Stimulated activated CD4-positive, alpha-beta T cell treated with anti-CD3 and anti-CD28 coated beads, Interleukin-12 subunit alpha, Interleukin-12 subunit beta, amount 100 ng/mL, for 24 hours (primary cell): ENCODE results near the gene DPH3.
"Not testable (repeated sequence)": the region's sequence is repeated elsewhere in the genome, so short reads cannot be mapped to it uniquely, and the experiment has no call there.

Source experiments
- DNase-seq, 2 experiments: peaks; one replicate each; pipeline ENCODE4 v3.0.0-alpha.2; 2020; ENCODE audit warnings: low read depth in 2 of 2

Gene DPH3

GRCh38 chr3:16264708-16265454 is at the start of gene DPH3, which contains the start of gene OXNAD1:
Gene DPH3, minus strand, starts transcription at chr3:16264943. Its CDS starts 67 bp downstream, at chr3:16264876.
Gene OXNAD1, plus strand, starts transcription at chr3:16265212. Its CDS starts 5,741 bp downstream, at chr3:16270953.
- DNase-seq: peak; percentile 99

GRCh38 chr3:16313886-16314645 is 49.3 kb upstream of the DPH3 start:
- no peak for DNase-seq

GRCh38 chr3:16311960-16312451 is 47.3 kb upstream of the DPH3 start:
- no peak for DNase-seq

- not testable (repeated sequence) for DNase-seq
Observed at GRCh38 chr3:16310486-16310885, 45.7 kb upstream of the DPH3 start.

- no peak for DNase-seq
Observed at GRCh38 chr3:16309558-16309957, 44.8 kb upstream of the DPH3 start.

GRCh38 chr3:16308727-16309126 is 44.0 kb upstream of the DPH3 start:
- no peak for DNase-seq

- DNase-seq: no peak
Observed at GRCh38 chr3:16307832-16308531, 43.2 kb upstream of the DPH3 start.

GRCh38 chr3:16305111-16305541 is 40.4 kb upstream of the DPH3 start:
- no peak for DNase-seq

GRCh38 chr3:16304061-16305010 is 39.6 kb upstream of the DPH3 start:
- no peak for DNase-seq

- DNase-seq: no peak
Observed at GRCh38 chr3:16303037-16303575, 38.4 kb upstream of the DPH3 start.

- DNase-seq: no peak
Observed at GRCh38 chr3:16302082-16302631, 37.4 kb upstream of the DPH3 start.

- no peak for DNase-seq
Observed at GRCh38 chr3:16301507-16301906, 36.8 kb upstream of the DPH3 start.

GRCh38 chr3:16300881-16301359 is 36.2 kb upstream of the DPH3 start:
- DNase-seq: no peak

GRCh38 chr3:16300307-16300706 is 35.6 kb upstream of the DPH3 start:
- DNase-seq: no peak

- no peak for DNase-seq
Observed at GRCh38 chr3:16299746-16300145, 35.0 kb upstream of the DPH3 start.

GRCh38 chr3:16298891-16299290 is 34.1 kb upstream of the DPH3 start:
- no peak for DNase-seq

- no peak for DNase-seq
Observed at GRCh38 chr3:16297997-16298885, 33.5 kb upstream of the DPH3 start.

- no peak for DNase-seq
Observed at GRCh38 chr3:16295298-16295890, 30.7 kb upstream of the DPH3 start.

GRCh38 chr3:16294844-16295243 is 30.1 kb upstream of the DPH3 start:
- no peak for DNase-seq
